Ectodermal cell (in vitro differentiated cells): ENCODE data around the gene ADAMTS3.

Experiments used
- H3K27ac ChIP-seq: 2 replicates; pipeline ENCODE4 v1.7.0; 2013; ENCODE audit warnings: mild to moderate bottlenecking, low read depth, low read length; ENCODE audit not compliant: insufficient read depth, poor library complexity, severe bottlenecking
- H3K27me3 ChIP-seq: 2 replicates; pipeline ENCODE4 v1.7.0; 2013; ENCODE audit warnings: mild to moderate bottlenecking, low read length; ENCODE audit not compliant: insufficient read depth, control insufficient read depth, poor library complexity, severe bottlenecking
- H3K36me3 ChIP-seq: one replicate; pipeline ENCODE4 v1.7.0; 2013; ENCODE audit warnings: low read length; ENCODE audit not compliant: control insufficient read depth, insufficient read depth
- H3K4me1 ChIP-seq: one replicate; pipeline ENCODE4 v1.7.0; 2013; ENCODE audit warnings: low read length; ENCODE audit not compliant: control insufficient read depth, insufficient read depth
- H3K4me3 ChIP-seq: 2 replicates; pipeline ENCODE4 v1.7.0; 2013; ENCODE audit warnings: low read depth, low read length, control low read depth; ENCODE audit not compliant: insufficient read depth
- H3K9me3 ChIP-seq: 2 replicates; pipeline ENCODE4 v1.7.0; 2013; ENCODE audit warnings: mild to moderate bottlenecking, low read length, moderate library complexity; ENCODE audit not compliant: control insufficient read depth
- WGBS, 2 experiments: methylation state at CpG; one replicate each; pipeline ENCODE4 v1.1.7; 2013; ENCODE audit warnings: missing lambda C conversion rate in 2 of 2; 5-methylcytosine and 5-hydroxymethylcytosine counted together

ADAMTS3 gene

GRCh38 chr4:72312032-72312650, 256.9 kb downstream of the ADAMTS3 start:
- Histone ChIP-seq H3K9me3 (no peaks in the 10 kb centered on the region), H3K27me3 (no peaks in the 10 kb centered on the region), H3K4me1 (peaks cover 12% of the 10 kb centered on the region), H3K27ac (peak overlapping the region; percentile 80), H3K36me3 (no peaks in the 10 kb centered on the region), H3K4me3 (no peak overlapping the region)
- 37 to 48% methylated on average over 5 to 6 of the region's 6 CpGs for WGBS, 2 experiments

GRCh38 chr4:72311291-72311690, 257.7 kb downstream of the ADAMTS3 start:
- Histone ChIP-seq H3K4me3 (no peak overlapping the region), H3K4me1 (peaks cover 12% of the 10 kb centered on the region), H3K36me3 (no peaks in the 10 kb centered on the region), H3K27ac (no peak overlapping the region), H3K27me3 (no peaks in the 10 kb centered on the region), H3K9me3 (no peaks in the 10 kb centered on the region)
- WGBS, 2 experiments, result 95 to 97% methylated on average over 2 to 3 of the region's 3 CpGs

- Histone ChIP-seq H3K36me3 (no peaks in the 10 kb centered on the region), H3K27me3 (no peaks in the 10 kb centered on the region), H3K9me3 (no peaks in the 10 kb centered on the region), H3K4me3 (no peak overlapping the region), H3K4me1 (no peaks in the 10 kb centered on the region), H3K27ac (no peak overlapping the region)
- WGBS, 2 experiments, result 93 to 100% methylated on average over 7 to 8 of the region's 9 CpGs
These were observed 263.4 kb downstream of the ADAMTS3 start for GRCh38 chr4:72305620-72306019.

- Histone ChIP-seq H3K4me3 (no peak overlapping the region), H3K27me3 (no peaks in the 10 kb centered on the region), H3K27ac (no peak overlapping the region), H3K9me3 (no peaks in the 10 kb centered on the region), H3K4me1 (no peaks in the 10 kb centered on the region), H3K36me3 (no peaks in the 10 kb centered on the region)
- 100% methylated on average over 3 of the region's 4 CpGs; no CpG with 5 or more reads in 1 of the 2 experiments for WGBS, 2 experiments
These were observed 263.9 kb downstream of the ADAMTS3 start for GRCh38 chr4:72305080-72305479.

GRCh38 chr4:72302981-72303704, 265.9 kb downstream of the ADAMTS3 start:
- H3K9me3 ChIP-seq, result no peaks in the 10 kb centered on the region
- no peaks in the 10 kb centered on the region for H3K27me3 ChIP-seq
- 74 to 86% methylated on average over 3 to 4 of the region's 4 CpGs for WGBS, 2 experiments
- H3K27ac ChIP-seq, result no peak overlapping the region
- H3K4me1 ChIP-seq, result no peaks in the 10 kb centered on the region
- no peaks in the 10 kb centered on the region for H3K36me3 ChIP-seq
- H3K4me3 ChIP-seq, result no peak overlapping the region

- no peak overlapping the region for H3K4me3 ChIP-seq
- no peaks in the 10 kb centered on the region for H3K9me3 ChIP-seq
- no peaks in the 10 kb centered on the region for H3K27me3 ChIP-seq
- no peak overlapping the region for H3K27ac ChIP-seq
- no peaks in the 10 kb centered on the region for H3K36me3 ChIP-seq
- H3K4me1 ChIP-seq, result no peaks in the 10 kb centered on the region
- 95% methylated on average over 2 of the region's 2 CpGs for WGBS, 2 experiments
These were observed 267.3 kb downstream of the ADAMTS3 start for GRCh38 chr4:72301759-72302158.

- no peaks in the 10 kb centered on the region for H3K27me3 ChIP-seq
- no peak overlapping the region for H3K27ac ChIP-seq
- no peak overlapping the region for H3K4me3 ChIP-seq
- H3K4me1 ChIP-seq, result no peaks in the 10 kb centered on the region
- H3K36me3 ChIP-seq, result no peaks in the 10 kb centered on the region
- WGBS, 2 experiments, result 87 to 100% methylated on average over 1 of the region's 1 CpG
- H3K9me3 ChIP-seq, result no peaks in the 10 kb centered on the region
These were observed 268.9 kb downstream of the ADAMTS3 start for GRCh38 chr4:72300126-72300525.

GRCh38 chr4:72295966-72296557, 273.0 kb downstream of the ADAMTS3 start:
- Histone ChIP-seq H3K27me3 (no peaks in the 10 kb centered on the region), H3K4me1 (no peaks in the 10 kb centered on the region), H3K9me3 (no peaks in the 10 kb centered on the region), H3K36me3 (no peaks in the 10 kb centered on the region), H3K4me3 (no peak overlapping the region), H3K27ac (no peak overlapping the region)
- WGBS, 2 experiments, result 56 to 57% methylated on average over 3 to 5 of the region's 5 CpGs

GRCh38 chr4:72290737-72291136, 278.3 kb downstream of the ADAMTS3 start:
- WGBS, 2 experiments, result 92 to 96% methylated on average over 9 of the region's 9 CpGs
- no peak overlapping the region for H3K27ac ChIP-seq

GRCh38 chr4:72286910-72287309, 282.1 kb downstream of the ADAMTS3 start:
- Histone ChIP-seq H3K4me1 (no peaks in the 10 kb centered on the region), H3K36me3 (no peaks in the 10 kb centered on the region)
- 91 to 97% methylated on average over 2 of the region's 2 CpGs for WGBS, 2 experiments

More at GRCh38 chr4:72290737-72291136, 278.3 kb downstream of the ADAMTS3 start:
- Histone ChIP-seq H3K9me3 (no peaks in the 10 kb centered on the region), H3K27me3 (no peaks in the 10 kb centered on the region), H3K4me3 (no peak overlapping the region), H3K36me3 (no peaks in the 10 kb centered on the region), H3K4me1 (no peaks in the 10 kb centered on the region)

More at GRCh38 chr4:72286910-72287309, 282.1 kb downstream of the ADAMTS3 start:
- Histone ChIP-seq H3K27ac (no peak overlapping the region), H3K27me3 (no peaks in the 10 kb centered on the region), H3K4me3 (no peak overlapping the region), H3K9me3 (no peaks in the 10 kb centered on the region)
